LNCAP (cell line): ENCODE results near the gene PROM2.

Experiments
- TF ChIP-seq, protein P1 (sequence below): fragments of 450-650 bp; IDR thresholded peaks from 2 replicates; pipeline ENCODE4 v1.5.1; 2017; ENCODE audit warnings: mild to moderate bottlenecking

The PROM2 gene

DNA sequence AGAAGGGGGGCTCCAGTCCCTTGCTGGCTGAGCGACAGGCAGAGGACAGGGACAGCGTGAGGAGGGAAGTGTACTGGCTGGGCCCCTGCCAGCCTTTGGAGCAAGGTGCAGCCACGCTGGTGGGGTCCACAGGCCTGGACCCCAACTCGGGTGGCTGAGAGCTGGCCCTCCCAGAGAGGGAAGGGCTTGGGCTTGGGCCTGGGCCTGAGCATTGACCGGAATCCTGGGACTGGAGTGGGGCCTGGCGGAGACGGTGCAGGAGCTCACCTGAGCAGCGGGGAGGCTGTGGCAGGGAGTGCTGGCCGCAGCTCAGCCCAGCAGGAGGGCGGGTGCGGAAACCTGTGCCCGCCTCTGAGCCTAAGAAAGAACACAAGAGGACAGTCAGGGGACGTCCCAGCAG, 50.8 kb downstream of the PROM2 start:
- TF ChIP-seq, protein P1, sequence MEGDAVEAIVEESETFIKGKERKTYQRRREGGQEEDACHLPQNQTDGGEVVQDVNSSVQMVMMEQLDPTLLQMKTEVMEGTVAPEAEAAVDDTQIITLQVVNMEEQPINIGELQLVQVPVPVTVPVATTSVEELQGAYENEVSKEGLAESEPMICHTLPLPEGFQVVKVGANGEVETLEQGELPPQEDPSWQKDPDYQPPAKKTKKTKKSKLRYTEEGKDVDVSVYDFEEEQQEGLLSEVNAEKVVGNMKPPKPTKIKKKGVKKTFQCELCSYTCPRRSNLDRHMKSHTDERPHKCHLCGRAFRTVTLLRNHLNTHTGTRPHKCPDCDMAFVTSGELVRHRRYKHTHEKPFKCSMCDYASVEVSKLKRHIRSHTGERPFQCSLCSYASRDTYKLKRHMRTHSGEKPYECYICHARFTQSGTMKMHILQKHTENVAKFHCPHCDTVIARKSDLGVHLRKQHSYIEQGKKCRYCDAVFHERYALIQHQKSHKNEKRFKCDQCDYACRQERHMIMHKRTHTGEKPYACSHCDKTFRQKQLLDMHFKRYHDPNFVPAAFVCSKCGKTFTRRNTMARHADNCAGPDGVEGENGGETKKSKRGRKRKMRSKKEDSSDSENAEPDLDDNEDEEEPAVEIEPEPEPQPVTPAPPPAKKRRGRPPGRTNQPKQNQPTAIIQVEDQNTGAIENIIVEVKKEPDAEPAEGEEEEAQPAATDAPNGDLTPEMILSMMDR: no peak

DNA sequence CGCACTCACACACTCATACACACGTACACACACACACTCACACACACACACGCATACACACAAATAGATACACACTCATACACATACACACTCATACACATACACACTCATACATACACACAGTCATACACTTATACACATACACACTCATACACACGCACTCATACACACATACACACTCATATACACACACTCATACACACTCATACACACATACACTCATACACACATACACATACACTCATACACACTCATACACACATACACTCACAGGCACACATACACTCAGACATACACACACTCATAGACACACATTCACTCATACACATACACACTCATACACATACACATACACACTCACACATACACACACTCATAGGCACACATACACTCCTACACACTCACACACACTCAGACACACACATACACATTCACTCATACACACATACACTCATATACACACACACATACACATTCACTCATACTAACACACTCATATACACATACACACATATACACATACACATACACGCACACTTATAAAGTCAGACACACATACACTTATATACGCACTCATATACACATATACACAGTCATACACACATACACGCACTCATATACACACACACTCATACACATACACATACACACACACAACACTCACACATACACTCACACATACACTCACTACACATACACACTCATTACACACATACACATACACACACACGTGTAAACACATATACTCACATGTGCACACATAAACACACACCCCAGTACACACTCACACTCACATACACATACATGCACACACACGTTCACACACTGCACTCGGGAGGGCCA, 51.6 kb downstream of the PROM2 start:
- TF ChIP-seq, protein P1: no peak

DNA sequence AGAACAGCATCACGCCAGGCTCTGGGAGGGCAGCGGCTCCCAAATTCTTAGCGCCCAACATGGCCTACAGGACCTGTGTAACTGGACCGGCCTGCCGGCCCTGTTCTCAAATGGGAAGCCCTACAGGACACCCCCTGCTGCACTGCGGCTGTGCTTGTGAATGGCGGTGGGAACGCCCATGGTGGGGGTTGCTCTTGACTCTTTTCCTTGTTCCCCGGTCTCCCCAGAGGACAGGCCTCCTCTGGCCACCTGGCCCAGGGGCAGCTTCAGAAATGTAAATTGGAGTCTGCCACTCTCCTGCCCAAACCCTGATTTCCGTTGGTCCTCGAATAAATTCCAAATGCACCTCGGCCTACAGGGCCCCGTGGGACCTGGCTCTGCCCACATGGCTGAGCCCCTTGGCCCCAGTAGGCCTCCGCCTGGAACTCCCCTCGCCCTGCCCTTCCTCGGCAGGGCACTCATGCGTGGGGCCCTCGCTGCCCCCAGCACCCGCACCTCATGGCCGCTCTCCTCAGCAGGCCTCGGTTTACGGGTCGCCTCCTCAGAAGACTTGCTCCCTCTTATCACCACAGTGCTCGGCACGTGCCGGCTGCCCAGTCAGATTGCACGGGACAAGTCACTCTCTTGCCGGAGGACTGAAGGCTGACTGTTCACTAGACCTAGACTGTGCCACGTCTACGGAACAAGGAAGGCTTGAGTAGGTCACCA, 52.3 kb downstream of the PROM2 start:
- TF ChIP-seq, protein P1: no peak

DNA sequence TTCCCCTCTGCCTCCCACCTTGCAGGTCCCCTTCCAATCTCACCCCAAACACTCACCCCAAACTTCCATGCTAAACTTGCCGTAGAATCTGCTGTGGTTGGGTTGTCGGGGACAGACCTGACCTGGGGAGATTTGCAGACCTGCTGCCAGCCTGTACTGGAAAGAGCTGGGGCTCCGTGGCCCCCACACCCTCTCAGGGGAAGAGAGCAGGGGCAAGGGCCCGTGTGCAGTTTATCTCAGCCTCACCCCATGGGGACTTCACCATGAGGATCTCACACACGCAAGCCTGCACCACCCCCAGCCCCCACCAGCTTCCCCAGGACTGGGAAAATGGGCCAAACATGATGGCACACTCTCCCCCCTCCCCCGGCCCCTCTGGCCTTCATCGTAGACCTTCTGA, 53.6 kb downstream of the PROM2 start:
- TF ChIP-seq, protein P1: no peak

DNA sequence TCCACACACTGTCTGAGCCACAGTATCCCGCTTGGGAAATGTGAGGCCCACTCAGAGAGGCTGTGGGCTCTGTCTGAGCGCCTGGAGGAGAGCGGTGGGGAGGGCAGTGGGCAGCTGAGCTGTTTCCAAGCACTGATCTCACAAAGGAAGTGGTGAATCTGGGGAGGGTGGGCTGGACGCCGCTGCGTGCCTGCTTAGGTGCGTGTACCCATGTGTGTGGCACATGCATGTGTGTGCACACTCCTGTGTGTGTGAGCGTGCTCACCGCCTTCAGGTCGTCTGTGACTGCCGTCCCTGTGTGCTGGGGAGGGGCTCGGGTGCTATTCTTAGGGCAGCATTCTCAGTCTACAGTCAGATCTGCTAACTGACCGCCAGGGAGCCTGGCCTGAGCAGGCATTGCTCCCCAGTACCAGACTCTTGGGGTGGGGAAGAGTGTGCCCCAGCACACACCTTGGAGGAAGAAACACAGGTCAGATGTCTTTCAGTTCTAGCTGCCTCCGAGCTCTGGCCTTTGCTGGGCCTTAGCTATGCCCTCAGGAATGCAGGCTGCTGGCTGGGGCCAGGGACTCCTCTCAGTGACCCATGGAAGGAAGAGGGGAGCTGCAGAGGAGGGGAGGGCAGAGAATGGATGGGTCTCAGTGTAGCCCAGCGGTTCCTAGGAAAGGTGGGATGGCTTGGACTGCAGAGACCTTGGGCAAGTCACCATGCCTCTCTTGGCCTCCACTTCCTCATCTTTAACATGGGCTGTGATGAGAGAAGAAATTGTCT, 54.3 kb downstream of the PROM2 start:
- TF ChIP-seq, protein P1: no peak

DNA sequence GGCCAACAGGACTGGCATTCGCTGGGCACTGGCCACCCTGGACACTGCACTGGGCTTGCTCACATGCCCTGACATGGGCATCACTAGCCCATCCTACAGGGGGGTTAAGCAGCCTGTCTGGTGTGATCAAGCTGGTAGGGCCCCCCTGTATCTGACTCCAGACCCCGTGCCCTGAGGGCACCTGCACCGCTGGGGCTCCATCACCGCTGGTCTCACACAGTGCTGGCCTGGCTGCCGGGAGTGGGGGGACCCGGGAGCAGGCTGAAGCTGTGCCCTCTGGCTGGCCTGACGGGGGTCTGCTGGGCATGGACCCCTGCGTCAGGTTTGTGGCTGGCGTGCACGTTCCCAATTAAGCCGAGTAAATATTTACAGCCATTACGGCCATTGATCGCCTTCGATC, 55.2 kb downstream of the PROM2 start:
- TF ChIP-seq, protein P1: no peak
